RWPE2 (cell line): ENCODE data around the gene WDR19.

ENCODE experiments used
- ATAC-seq: fragments of 200-7000 bp; cut with Tn5 transposase; 3 replicates; pipeline ENCODE4 v1.9.1; 2021; ENCODE audit warnings: low read depth
- DNase-seq: peaks from one replicate; pipeline ENCODE4 v3.0.0-alpha.2; 2020; ENCODE audit warnings: low spot score
- H3K27ac ChIP-seq: fragments of 450-650 bp; 2 replicates; pipeline ENCODE4 v1.5.1; 2017; ENCODE audit warnings: mild to moderate bottlenecking; ENCODE audit not compliant: poor library complexity, severe bottlenecking
- H3K27me3 ChIP-seq: fragments of 250-450 bp; sonication (Bioruptor Pico); 2 replicates; pipeline ENCODE4 v1.5.1; 2021; ENCODE audit warnings: mild to moderate bottlenecking, moderate library complexity; ENCODE audit not compliant: insufficient read depth, poor library complexity, severe bottlenecking
- H3K36me3 ChIP-seq: fragments of 250-450 bp; sonication (Bioruptor Pico); 2 replicates; pipeline ENCODE4 v1.5.1; 2020; ENCODE audit warnings: low read depth, mild to moderate bottlenecking, moderate library complexity
- H3K4me1 ChIP-seq: fragments of 250-450 bp; sonication (Bioruptor Pico); 2 replicates; pipeline ENCODE4 v1.5.1; 2021; ENCODE audit warnings: mild to moderate bottlenecking, moderate library complexity; ENCODE audit not compliant: insufficient read depth, poor library complexity, severe bottlenecking
- H3K4me3 ChIP-seq: fragments of 250-450 bp; sonication (Bioruptor Pico); 2 replicates; pipeline ENCODE4 v1.5.1; 2021; ENCODE audit warnings: mild to moderate bottlenecking, moderate library complexity; ENCODE audit not compliant: severe bottlenecking
- H3K9me3 ChIP-seq: fragments of 250-450 bp; sonication (Bioruptor Pico); 2 replicates; pipeline ENCODE4 v1.5.1; 2021; ENCODE audit warnings: mild to moderate bottlenecking, moderate library complexity; ENCODE audit not compliant: severe bottlenecking
- CTCF ChIP-seq: fragments of 450-650 bp; IDR thresholded peaks from one replicate; pipeline ENCODE4 v1.5.1; 2017; ENCODE audit warnings: mild to moderate bottlenecking, moderate library complexity; ENCODE audit not compliant: poor library complexity, severe bottlenecking

Gene WDR19

GRCh38 chr4:39320381-39321115 lies 138.2 kb downstream of the WDR19 start:
- DNase-seq = no peak
- Histone ChIP-seq H3K9me3 (no peaks in the 10 kb centered on the region), H3K4me3 (no peak overlapping the region), H3K4me1 (peaks cover 27% of the 10 kb centered on the region), H3K36me3 (peaks cover 79% of the 10 kb centered on the region), H3K27me3 (no peaks in the 10 kb centered on the region), H3K27ac (peak overlapping the region; percentile 93)
- TF ChIP-seq CTCF = no peak
- ATAC-seq = no peak

GRCh38 chr4:39323821-39324220 lies 141.5 kb downstream of the WDR19 start:
- Histone ChIP-seq H3K27me3 (no peaks in the 10 kb centered on the region), H3K36me3 (peaks cover 82% of the 10 kb centered on the region), H3K27ac (no peak overlapping the region), H3K4me3 (no peak overlapping the region), H3K9me3 (no peaks in the 10 kb centered on the region), H3K4me1 (peaks cover 22% of the 10 kb centered on the region)
- ATAC-seq (no peak), DNase-seq (no peak)
- TF ChIP-seq CTCF = no peak

GRCh38 chr4:39324446-39324845 lies 142.1 kb downstream of the WDR19 start:
- Histone ChIP-seq H3K4me1 (peaks cover 16% of the 10 kb centered on the region), H3K36me3 (peaks cover 75% of the 10 kb centered on the region), H3K27ac (no peak overlapping the region), H3K9me3 (no peaks in the 10 kb centered on the region), H3K27me3 (no peaks in the 10 kb centered on the region), H3K4me3 (no peak overlapping the region)
- no peak for TF ChIP-seq CTCF
- DNase-seq (no peak), ATAC-seq (no peak)

- peaks cover 70% of the 10 kb centered on the region for H3K36me3 ChIP-seq
- peak; percentile 21; the same call in 1 of the 3 replicates for ATAC-seq
- no peak for TF ChIP-seq CTCF
These were observed 142.7 kb downstream of the WDR19 start for GRCh38 chr4:39324897-39325613.

GRCh38 chr4:39326468-39326977 lies 144.2 kb downstream of the WDR19 start:
- ATAC-seq = no peak
- Histone ChIP-seq H3K36me3 (peaks cover 56% of the 10 kb centered on the region), H3K9me3 (no peaks in the 10 kb centered on the region), H3K4me1 (no peaks in the 10 kb centered on the region), H3K4me3 (no peak overlapping the region), H3K27me3 (no peaks in the 10 kb centered on the region), H3K27ac (no peak overlapping the region)
- TF ChIP-seq CTCF = no peak
- DNase-seq = no peak

More at GRCh38 chr4:39324897-39325613, 142.7 kb downstream of the WDR19 start:
- H3K4me3 ChIP-seq = no peak overlapping the region
- H3K27me3 ChIP-seq = no peaks in the 10 kb centered on the region
- no peak overlapping the region for H3K27ac ChIP-seq
- peaks cover 11% of the 10 kb centered on the region for H3K4me1 ChIP-seq
- DNase-seq = no peak
- no peaks in the 10 kb centered on the region for H3K9me3 ChIP-seq
